Muscle of arm (tissue), 12 donors: ENCODE measurements around the gene KRTAP5-7. TPM values are rescaled to one million over a fixed set of nuclear protein-coding genes. Genes with fewer than 3 reads are reported as not detected.
"Not testable (repeated sequence)": the region's sequence is repeated elsewhere in the genome, so short reads cannot be mapped to it uniquely, and the experiment has no call there.

Source experiments
- DNase-seq: peaks from one replicate; pipeline ENCODE4 v3.0.0-alpha.2; 2013
- polyA plus RNA-seq, 12 donors: library from polyadenylated mRNA; unstranded; fragments of 120-200 nt; gene quantifications; one replicate each; pipeline ENCODE4 v1.2.1, GENCODE V29; 2013; ENCODE audit not compliant: insufficient read length in 12 of 12

Gene KRTAP5-7
- polyA plus RNA-seq, 12 donors = 0.12 to 0.19 (median 0.19) TPM; not detected in 9

GRCh38 chr11:71532036-71532610 is 5.1 kb downstream of the KRTAP5-7 start:
- no peak for DNase-seq

- DNase-seq = not testable (repeated sequence)
Observed at GRCh38 chr11:71534711-71535608, 7.9 kb downstream of the KRTAP5-7 start.

- no peak for DNase-seq
Observed at GRCh38 chr11:71535825-71536224, 8.8 kb downstream of the KRTAP5-7 start.

- DNase-seq = no peak
Observed at GRCh38 chr11:71537537-71537936, 10.5 kb downstream of the KRTAP5-7 start.

GRCh38 chr11:71537977-71538665 is 11.1 kb downstream of the KRTAP5-7 start, which contains the start of gene KRTAP5-8:
TSS of gene KRTAP5-8 (plus strand) at chr11:71538025. CDS start at chr11:71538056, 31 bp downstream.
- not testable (repeated sequence) for DNase-seq

- DNase-seq = no peak
Observed at GRCh38 chr11:71538666-71538990, 11.6 kb downstream of the KRTAP5-7 start.

GRCh38 chr11:71539017-71539416 is 11.9 kb downstream of the KRTAP5-7 start:
- no peak for DNase-seq

GRCh38 chr11:71539971-71540370 is 12.9 kb downstream of the KRTAP5-7 start:
- not testable (repeated sequence) for DNase-seq

- not testable (repeated sequence) for DNase-seq
Observed at GRCh38 chr11:71540521-71541304, 13.6 kb downstream of the KRTAP5-7 start.

GRCh38 chr11:71542382-71542781 is 15.3 kb downstream of the KRTAP5-7 start:
- no peak for DNase-seq

- DNase-seq = no peak
Observed at GRCh38 chr11:71542879-71543777, 16.1 kb downstream of the KRTAP5-7 start.

GRCh38 chr11:71543866-71544265 is 16.8 kb downstream of the KRTAP5-7 start:
- DNase-seq = no peak

- no peak for DNase-seq
Observed at GRCh38 chr11:71544525-71545214, 17.6 kb downstream of the KRTAP5-7 start.

GRCh38 chr11:71545405-71545966 is 18.4 kb downstream of the KRTAP5-7 start:
- no peak for DNase-seq

- DNase-seq = no peak
Observed at GRCh38 chr11:71548120-71548519, 21.1 kb downstream of the KRTAP5-7 start, which contains the start of gene KRTAP5-9. TSS of gene KRTAP5-9 (plus strand) at chr11:71548420. CDS start at chr11:71548658, 238 bp downstream.

GRCh38 chr11:71548716-71549151 is 21.7 kb downstream of the KRTAP5-7 start:
- no peak for DNase-seq

- DNase-seq = no peak
Observed at GRCh38 chr11:71551711-71552110, 24.6 kb downstream of the KRTAP5-7 start.

- DNase-seq = no peak
Observed at GRCh38 chr11:71554996-71555395, 27.9 kb downstream of the KRTAP5-7 start.

GRCh38 chr11:71555508-71555907 is 28.4 kb downstream of the KRTAP5-7 start:
- DNase-seq = no peak
